Heart right ventricle (tissue), 16 donors: Measurements from ENCODE around the gene R3HDM1. TPM values are rescaled to one million over a fixed set of nuclear protein-coding genes. Genes with fewer than 3 reads are reported as not detected.
"Not testable (repeated sequence)": the region's sequence is repeated elsewhere in the genome, so short reads cannot be mapped to it uniquely, and the experiment has no call there.

Experiments used
- ATAC-seq, 8 donors: fragments of 200-7000 bp; cut with Tn5 transposase; one replicate each; pipeline ENCODE4 v1.9.1; 2020; ENCODE audit warnings: mild to moderate bottlenecking in 8 of 8, moderate library complexity in 8 of 8, moderate number of reproducible peaks in 1 of 8
- DNase-seq, 2 donors: peaks; one replicate each; pipeline ENCODE4 v3.0.0-alpha.2; 2020
- H3K27ac ChIP-seq, 10 donors: fragments of 200-600 bp; sonication (generic) in 2 of 10; one replicate each; pipeline versions ENCODE4 v1.5.0 to v1.8.0; 2020 to 2022; ENCODE audit warnings: mild to moderate bottlenecking in 3 of 10
- H3K27me3 ChIP-seq, 7 donors: fragments of 200-600 bp; one replicate each; pipeline ENCODE4 v1.8.0; 2021 to 2022; ENCODE audit warnings: mild to moderate bottlenecking in 2 of 7
- H3K36me3 ChIP-seq, 9 donors: fragments of 200-600 bp; sonication (generic) in 1 of 9; one replicate each; pipeline versions ENCODE4 v1.5.0 to v1.8.0; 2020 to 2022; ENCODE audit warnings: mild to moderate bottlenecking in 2 of 9
- H3K4me1 ChIP-seq, 9 donors: fragments of 200-600 bp; sonication (generic) in 1 of 9; one replicate each; pipeline versions ENCODE4 v1.5.0 to v1.8.0; 2020 to 2022; ENCODE audit warnings: mild to moderate bottlenecking in 4 of 9
- H3K4me3 ChIP-seq, 10 donors: fragments of 200-600 bp; sonication (generic) in 2 of 10; one replicate each; pipeline versions ENCODE4 v1.5.0 to v1.8.0; 2020 to 2022; ENCODE audit warnings: mild to moderate bottlenecking in 7 of 10, moderate library complexity in 2 of 10
- H3K9me3 ChIP-seq, 11 donors: fragments of 200-600 bp in 10 of 11; sonication (generic) in 2 of 11; one replicate each; pipeline versions ENCODE4 v1.5.0 to v1.8.0; 2013 to 2022; ENCODE audit warnings: mild to moderate bottlenecking in 2 of 11, control low read depth in 1 of 11, moderate library complexity in 1 of 11
- CTCF ChIP-seq, 9 donors: fragments of 200-600 bp; sonication (generic) in 2 of 9; IDR thresholded peaks; one replicate each; pipeline versions ENCODE4 v1.5.0 to v1.8.0; 2021 to 2022; ENCODE audit warnings: antibody characterized with exemption in 9 of 9, mild to moderate bottlenecking in 5 of 9, moderate library complexity in 1 of 9
- WGBS, 2 donors: extraction: QIAGEN DNeasy Blood & Tissue Kit; methylation state at CpG; one replicate each; pipeline ENCODE4 v1.1.7; 2013; ENCODE audit warnings: inconsistent platforms in 1 of 2; 5-methylcytosine and 5-hydroxymethylcytosine counted together
- intact Hi-C, 10 donors: fragments of 100-400 bp; cut with DNase I; formaldehyde crosslinking; loops; one replicate each; pipeline versions ENCODE4 v1.11.1 to v1.14.2; 2022
- polyA plus RNA-seq, 2 donors: library from polyadenylated mRNA; stranded (reverse); fragments of 200-250 nt; gene quantifications; one replicate each; pipeline ENCODE4 v1.2.3, GENCODE V29; 2013
- total RNA-seq, 10 donors: library from RNA; stranded (reverse); fragmentation: NEBNext Ultra II Directional in 3 of 10; extraction: Animal tissue kit (Norgen Biotek cat#: 25700) in 3 of 10; gene quantifications; one replicate each; pipeline versions ENCODE4 v1.2.1 to v1.2.4, GENCODE V29; 2021 to 2023
- donor health status: Arrhythmogenic right ventricular cardiomyopathy.
- donor health status: ischemic (EF 13 %, LVEDD 7.1; RV severe dilation, severe dysfunction).
- donor health status: healthy with polysubstance abuse.
- donor health status: DM: no; HTN: yes; CAD: no.
- donor health status: DM: no; HTN: no; CAD: no.
- donor health status: ischemic (EF 25% LVEDD 6.9; RV normal size, moderate dysfunction).
- donor health status: ischemic (EF 25% LVEDD 5.7; RV mildly dilated, moderate dysfunction).
- donor health status: healthy.
- donor health status: DM: yes; HTN: yes; CAD: no.
- donor health status: Ischemic cardiomyopathy.
- donor health status: ischemic (EF 35%, LVEDD 5.7; RV mildly dilated, moderate dysfunction).
- donor health status: nonischemic (EF 11% LVEDD 7.7; RV severe dilation, severe dysfunction).
- donor health status: DM: yes; HTN: yes; CAD: no.
- donor health status: PGD.
- donor health status: ischemic (EF 29% LVEDD 5.4; RV normal size, mild dysfunction).
- donor health status: nonischemic (EF 23%, LVEDD 6.1; RV moderate dilation, normal function).

R3HDM1 gene
- total and polyA plus RNA-seq, 12 donors, result 6.1 to 22.2 (median 17.5) TPM

- Histone ChIP-seq H3K36me3 (peaks cover 0 to 8% (median 0%) of the 10 kb centered on the region in 9 donors), H3K27ac (no peak overlapping the region), H3K9me3 (no peaks in the 10 kb centered on the region), H3K4me1 (no peaks in the 10 kb centered on the region), H3K27me3 (no peaks in the 10 kb centered on the region), H3K4me3 (no peak overlapping the region)
- no peak for ATAC-seq
- no peak for DNase-seq
- 94 to 95% methylated on average over 3 of the region's 3 CpGs for WGBS, 2 donors
- intact Hi-C loops, result no loop called here
- no peak for TF ChIP-seq CTCF (IDR thresholded peaks at IDR 0.05)
Measured at GRCh38 chr2:135615404-135615803, 84.1 kb downstream of the R3HDM1 start.

GRCh38 chr2:135617501-135618015 lies 86.3 kb downstream of the R3HDM1 start:
- DNase-seq (no peak), ATAC-seq (no peak)
- Histone ChIP-seq H3K27me3 (no peaks in the 10 kb centered on the region), H3K4me3 (no peak overlapping the region), H3K9me3 (no peaks in the 10 kb centered on the region), H3K27ac (no peak overlapping the region), H3K36me3 (peaks cover 0 to 22% (median 0%) of the 10 kb centered on the region in 9 donors), H3K4me1 (no peaks in the 10 kb centered on the region)
- TF ChIP-seq CTCF (IDR thresholded peaks at IDR 0.05), result no peak
- intact Hi-C loops, result no loop called here

GRCh38 chr2:135620198-135620597 lies 88.9 kb downstream of the R3HDM1 start:
- H3K4me1 ChIP-seq, result no peaks in the 10 kb centered on the region
- no peak overlapping the region for H3K27ac ChIP-seq
- 94 to 100% methylated on average over 1 of the region's 1 CpG for WGBS, 2 donors

GRCh38 chr2:135629520-135629919 lies 98.2 kb downstream of the R3HDM1 start:
- DNase-seq (no peak), ATAC-seq (no peak)
- TF ChIP-seq CTCF (IDR thresholded peaks at IDR 0.05), result no peak
- no peaks in the 10 kb centered on the region for H3K4me1 ChIP-seq
- peaks cover 0 to 37% (median 0%) of the 10 kb centered on the region in 9 donors for H3K36me3 ChIP-seq
- H3K4me3 ChIP-seq, result no peak overlapping the region
- intact Hi-C loops, result no loop called here
- H3K27ac ChIP-seq, result no peak overlapping the region
- no peaks in the 10 kb centered on the region for H3K27me3 ChIP-seq
- H3K9me3 ChIP-seq, result no peaks in the 10 kb centered on the region

More at GRCh38 chr2:135620198-135620597, 88.9 kb downstream of the R3HDM1 start:
- no peak for DNase-seq
- no peak overlapping the region for H3K4me3 ChIP-seq
- H3K27me3 ChIP-seq, result no peaks in the 10 kb centered on the region
- no peak for ATAC-seq
- no peaks in the 10 kb centered on the region for H3K9me3 ChIP-seq
- peaks cover 0 to 30% (median 0%) of the 10 kb centered on the region in 9 donors for H3K36me3 ChIP-seq
- intact Hi-C loops, result no loop called here
- TF ChIP-seq CTCF (IDR thresholded peaks at IDR 0.05), result no peak

- H3K4me3 ChIP-seq, intact Hi-C loops: not testable (repeated sequence)
- WGBS, 2 donors, result 95 to 97% methylated on average over 8 of the region's 8 CpGs
Measured at GRCh38 chr2:135630034-135630433, 98.8 kb downstream of the R3HDM1 start.

More at GRCh38 chr2:135630034-135630433, 98.8 kb downstream of the R3HDM1 start:
- not testable (repeated sequence) for H3K27ac ChIP-seq, DNase-seq, ATAC-seq, H3K4me1 ChIP-seq, H3K9me3 ChIP-seq, H3K27me3 ChIP-seq
- H3K36me3 ChIP-seq, result peaks cover 0 to 41% (median 0%) of the 10 kb centered on the region in 9 donors
